IMR-90 (cell line): ENCODE measurements around the gene PHKG2. TPM values are rescaled to one million over a fixed set of nuclear protein-coding genes. Genes with fewer than 3 reads are reported as not detected.

ENCODE experiments used
- ATAC-seq: fragments of 200-7000 bp; cut with Tn5 transposase; 2 replicates; pipeline ENCODE4 v1.9.1; 2020; ENCODE audit warnings: low read depth, mild to moderate bottlenecking, moderate library complexity
- BruUV-seq: library from RNA; stranded (reverse); fragments of 400-500 nt; replicated peaks from 2 replicates; lab custom pipeline; 2021; lab: Mats Ljungman, UMichigan
- CTCF ChIA-PET: fragments of 300-600 bp; formaldehyde crosslinking; extraction: SDS; loops from one replicate; lab custom pipeline; 2021; ENCODE audit warnings: antibody characterized with exemption; lab: Yijun Ruan, JAX
- POLR2A ChIA-PET: fragments of 300-600 bp; sonication (Branson Sonifier 250); formaldehyde crosslinking; loops from one replicate; lab custom pipeline; 2022; ENCODE audit warnings: antibody characterized with exemption; ENCODE audit not compliant: unreplicated experiment; lab: Charles Lee
- DNase-seq: peaks from one replicate; pipeline ENCODE4 v3.0.0; 2013
- H2AFZ ChIP-seq: replicated peaks from 2 replicates; pipeline ENCODE3; 2013; ENCODE audit warnings: low read length, mild to moderate bottlenecking; ENCODE audit not compliant: poor library complexity
- H2AK5ac ChIP-seq: 2 replicates; pipeline ENCODE4 v1.6.1; 2013; ENCODE audit warnings: low read depth, low read length, inconsistent platforms
- H2AK9ac ChIP-seq: replicated peaks from 2 replicates; pipeline ENCODE3; 2013; ENCODE audit warnings: mild to moderate bottlenecking, low read depth, low read length, moderate library complexity; ENCODE audit not compliant: poor library complexity
- H2BK120ac ChIP-seq: 2 replicates; pipeline ENCODE4 v1.6.1; 2013; ENCODE audit warnings: low read depth, low read length, inconsistent platforms
- H2BK15ac ChIP-seq: 3 replicates; pipeline ENCODE4 v1.6.1; 2013; ENCODE audit warnings: low read depth, low read length, inconsistent platforms
- H2BK20ac ChIP-seq: 2 replicates; pipeline ENCODE4 v1.6.1; 2013; ENCODE audit warnings: low read depth, mild to moderate bottlenecking, inconsistent platforms, low read length, moderate library complexity
- H2BK5ac ChIP-seq: 2 replicates; pipeline ENCODE4 v1.6.1; 2013; ENCODE audit warnings: mild to moderate bottlenecking, low read depth, low read length, inconsistent platforms; ENCODE audit not compliant: poor library complexity, severe bottlenecking
- H3K14ac ChIP-seq: replicated peaks from 2 replicates; pipeline ENCODE4 v1.6.1; 2013; ENCODE audit warnings: low read depth, low read length, inconsistent platforms
- H3K18ac ChIP-seq: 2 replicates; pipeline ENCODE4 v1.6.1; 2013; ENCODE audit warnings: low read depth, low read length, control low read depth
- H3K23ac ChIP-seq: 2 replicates; pipeline ENCODE4 v1.6.1; 2013; ENCODE audit warnings: low read depth, low read length, inconsistent platforms
- H3K27ac ChIP-seq: 2 replicates; pipeline ENCODE4 v1.5.1; 2013; ENCODE audit warnings: mild to moderate bottlenecking, control low read depth, low read length; ENCODE audit not compliant: insufficient read depth
- H3K27me3 ChIP-seq: 2 replicates; pipeline ENCODE4 v1.6.1; 2013; ENCODE audit warnings: low read length; ENCODE audit not compliant: control insufficient read depth, insufficient read depth
- H3K36me3 ChIP-seq: 2 replicates; pipeline ENCODE4 v1.6.1; 2013; ENCODE audit warnings: low read length, mixed read lengths; ENCODE audit not compliant: control insufficient read depth, insufficient read depth
- H3K4ac ChIP-seq: 2 replicates; pipeline ENCODE4 v1.6.1; 2013; ENCODE audit warnings: low read depth, low read length, inconsistent platforms
- H3K4me1 ChIP-seq: 2 replicates; pipeline ENCODE4 v1.6.1; 2013; ENCODE audit warnings: low read length, mixed read lengths; ENCODE audit not compliant: control insufficient read depth, insufficient read depth
- H3K4me2 ChIP-seq: 2 replicates; pipeline ENCODE4 v1.6.1; 2013; ENCODE audit warnings: low read depth, mild to moderate bottlenecking, control low read depth, low read length, moderate library complexity
- H3K4me3 ChIP-seq: 2 replicates; pipeline ENCODE4 v1.5.1; 2013; ENCODE audit warnings: low read depth, mild to moderate bottlenecking, control low read depth, low read length, moderate library complexity; ENCODE audit not compliant: insufficient read depth
- H3K56ac ChIP-seq: 2 replicates; pipeline ENCODE4 v1.6.1; 2013; ENCODE audit warnings: low read length, inconsistent platforms; ENCODE audit not compliant: insufficient read depth; ENCODE audit errors: extremely low read depth
- H3K79me1 ChIP-seq, 2 experiments: 2 replicates each; pipeline ENCODE4 v1.6.1; 2013; ENCODE audit warnings: low read length in 2 of 2, inconsistent platforms in 1 of 2, low read depth in 1 of 2
- H3K9ac ChIP-seq: 2 replicates; pipeline ENCODE4 v1.6.1; 2013; ENCODE audit warnings: low read depth, low read length, control low read depth
- H3K9me1 ChIP-seq: 2 replicates; pipeline ENCODE4 v1.6.1; 2013; ENCODE audit warnings: low read length, inconsistent platforms; ENCODE audit not compliant: insufficient read depth
- H3K9me3 ChIP-seq: 2 replicates; pipeline ENCODE4 v1.6.1; 2013; ENCODE audit warnings: low read length; ENCODE audit not compliant: control insufficient read depth, insufficient read depth
- H4K20me1 ChIP-seq: 2 replicates; pipeline ENCODE4 v1.6.1; 2013; ENCODE audit warnings: low read length, inconsistent platforms; ENCODE audit not compliant: insufficient read depth
- H4K5ac ChIP-seq: 2 replicates; pipeline ENCODE4 v1.6.1; 2013; ENCODE audit warnings: mild to moderate bottlenecking, low read depth, low read length, control low read depth
- H4K8ac ChIP-seq, 2 experiments: 2 replicates each; pipeline ENCODE4 v1.6.1; 2013; ENCODE audit warnings: low read depth in 2 of 2, low read length in 2 of 2, control low read depth in 1 of 2, inconsistent platforms in 1 of 2
- H4K91ac ChIP-seq: 2 replicates; pipeline ENCODE4 v1.6.1; 2013; ENCODE audit warnings: low read depth, low read length, inconsistent platforms; ENCODE audit not compliant: insufficient read depth
- CTCF ChIP-seq: conservative IDR thresholded peaks from 2 replicates; pipeline ENCODE4 v1.5.1; 2012; ENCODE audit warnings: mild to moderate bottlenecking, low read depth, low read length, improper control_type of control experiment
- ELK1 ChIP-seq: fragments of 150-350 bp; IDR thresholded peaks from 2 replicates; pipeline ENCODE4 v1.6.1; 2016; ENCODE audit warnings: low read depth, mild to moderate bottlenecking, low read length, moderate library complexity, borderline replicate concordance
- NFE2L2 ChIP-seq: fragments of 150-350 bp; IDR thresholded peaks from 2 replicates; pipeline ENCODE4 v1.6.1; 2016; ENCODE audit warnings: low read depth, mild to moderate bottlenecking, low read length
- USF2 ChIP-seq: fragments of 150-350 bp; IDR thresholded peaks from 2 replicates; pipeline ENCODE4 v1.6.1; 2017; ENCODE audit warnings: mild to moderate bottlenecking, antibody characterized with exemption, low read length, low read depth
- WGBS, 2 experiments: methylation state at CpG; one replicate each; pipeline versions ENCODE4 v1.1.5 to v1.1.7; 2013; ENCODE audit warnings: missing lambda C conversion rate in 2 of 2; ENCODE audit not compliant: insufficient read length in 1 of 2; ENCODE audit errors: extremely low coverage in 2 of 2; 5-methylcytosine and 5-hydroxymethylcytosine counted together
- dilution Hi-C: fragments of 300-500 bp; cut with HindIII; formaldehyde crosslinking; loops from one replicate; pipeline ENCODE4 v1.14.3; 2018; ENCODE audit warnings: low sequenced_read_pairs; ENCODE audit not compliant: unreplicated experiment
- in situ Hi-C: fragments of 300-500 bp; cut with MboI; formaldehyde crosslinking; loops from 3 replicates; pipeline ENCODE4 v1.14.3; 2019; ENCODE audit warnings: low sequenced_read_pairs, inconsistent platforms, mixed read lengths
- intact Hi-C: fragments of 100-400 bp; cut with micrococcal nuclease; formaldehyde crosslinking; loops from 2 replicates; pipeline ENCODE4 v1.10.0; 2022
- polyA plus RNA-seq, 3 experiments: library from polyadenylated mRNA; depleted of rRNA; stranded (reverse); fragments of >200 nt; gene quantifications; 2 replicates each; pipeline ENCODE4 v1.2.3, GENCODE V29; 2012; ENCODE audit warnings: low replicate concordance in 1 of 3
- total RNA-seq: library from RNA; depleted of rRNA; stranded (reverse); fragments of >200 nt; gene quantifications from 2 replicates; pipeline ENCODE4 v1.2.3, GENCODE V29; 2012

PHKG2 gene
- total and polyA plus RNA-seq, 2 of the 4 experiments (the other 2 are of a cell fraction) = 26.0 to 38.9 TPM

GRCh38 chr16:30738984-30739951, 9.0 kb upstream of the PHKG2 start:
- POLR2A ChIA-PET = no interaction called here
- Histone ChIP-seq H2BK15ac (no peak overlapping the region), H2AK9ac (no peak overlapping the region), H3K4me3 (no peak overlapping the region), H3K56ac (no peak overlapping the region), H2AK5ac (0 out of 2 replicates have a peak overlapping the region, but pooled peaks have one; percentile 20), H2BK5ac (no peak overlapping the region), H3K79me1 (peaks cover 12 to 48% of the 10 kb centered on the region in 2 experiments), H3K9me1 (peaks cover 15% of the 10 kb centered on the region), H3K4ac (no peak overlapping the region), H3K4me1 (peaks cover 14% of the 10 kb centered on the region), H4K91ac (no peak overlapping the region), H3K4me2 (no peak overlapping the region), H2BK20ac (no peak overlapping the region), H3K14ac (no peak overlapping the region), H4K20me1 (peaks cover 8% of the 10 kb centered on the region; the same call in 1 of the 2 replicates), H3K9me3 (no peaks in the 10 kb centered on the region), H3K18ac (no peak overlapping the region), H3K27me3 (no peaks in the 10 kb centered on the region), H2AFZ (no peak overlapping the region), H2BK120ac (no peak overlapping the region), H3K9ac (no peak overlapping the region), H3K36me3 (peaks cover 56% of the 10 kb centered on the region), H4K5ac (peak overlapping the region; percentile 37; the same call in 1 of the 2 replicates), H3K27ac (no peak overlapping the region), H3K23ac (no peak overlapping the region), H4K8ac (no peak overlapping the region)
- in situ Hi-C loops = no loop called here
- CTCF ChIA-PET = no interaction called here
- DNase-seq (no peak), ATAC-seq (no peak)
- WGBS, 2 experiments = 97% methylated on average over 15 of the region's 37 CpGs; no CpG with 5 or more reads in 1 of the 2 experiments
- BruUV-seq = no TSS peak
- intact Hi-C loops = no loop called here
- TF ChIP-seq USF2 (no peak), NFE2L2 (no peak), ELK1 (no peak), CTCF (no peak)
- dilution Hi-C loops = no loop called here
